Measurements from ENCODE around the gene NFE2L2.

The NFE2L2 gene

DNA sequence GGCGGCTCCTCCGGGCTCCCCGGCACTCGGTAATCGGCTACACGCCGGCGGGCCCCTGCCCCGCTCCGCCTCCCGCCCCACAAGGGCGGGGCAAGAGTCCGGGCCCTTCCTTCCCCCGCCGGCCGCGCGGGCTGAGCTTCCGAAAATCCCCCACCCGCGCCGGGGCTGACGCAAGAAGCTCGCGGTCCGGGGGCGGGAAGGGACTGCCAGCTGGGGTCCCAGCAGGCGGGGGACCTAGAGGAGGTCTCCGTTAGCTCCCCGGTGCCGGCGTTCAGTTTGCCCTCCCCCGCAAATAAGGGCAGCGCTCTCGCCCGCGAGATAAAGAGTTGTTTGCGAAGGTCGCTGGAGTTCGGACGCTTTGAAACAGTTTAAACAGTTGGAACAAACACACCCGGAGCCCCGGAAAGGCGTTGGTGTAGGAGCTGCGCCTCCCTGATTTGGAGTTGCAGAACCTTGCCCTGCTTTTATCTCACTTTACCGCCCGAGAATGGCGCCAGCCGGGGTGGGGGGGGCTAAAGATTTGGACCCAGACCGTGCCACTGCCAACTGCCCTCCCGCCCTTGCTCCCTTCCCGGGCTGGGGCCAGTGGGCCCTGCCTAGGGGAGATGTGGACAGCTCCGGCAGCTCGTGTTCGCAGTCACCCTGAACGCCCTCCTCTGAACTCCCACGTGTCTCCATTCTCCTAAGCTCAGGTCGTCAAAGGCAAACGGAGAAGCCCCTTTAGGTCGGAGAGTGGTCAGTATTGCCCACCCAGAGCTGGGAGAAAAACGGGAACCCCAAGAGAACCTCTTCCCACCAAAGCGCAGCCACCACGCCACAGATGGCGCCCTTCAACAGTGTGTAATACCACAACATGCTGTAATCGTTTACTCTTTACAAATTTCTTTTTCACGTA is at the start of gene NFE2L2:
Gene NFE2L2 (minus strand): TSS at position 35 of the 895 bp plus-strand sequence. CDS start 151 bp downstream, outside the sequence.
- peak; percentile 97 for DNase-seq

DNA sequence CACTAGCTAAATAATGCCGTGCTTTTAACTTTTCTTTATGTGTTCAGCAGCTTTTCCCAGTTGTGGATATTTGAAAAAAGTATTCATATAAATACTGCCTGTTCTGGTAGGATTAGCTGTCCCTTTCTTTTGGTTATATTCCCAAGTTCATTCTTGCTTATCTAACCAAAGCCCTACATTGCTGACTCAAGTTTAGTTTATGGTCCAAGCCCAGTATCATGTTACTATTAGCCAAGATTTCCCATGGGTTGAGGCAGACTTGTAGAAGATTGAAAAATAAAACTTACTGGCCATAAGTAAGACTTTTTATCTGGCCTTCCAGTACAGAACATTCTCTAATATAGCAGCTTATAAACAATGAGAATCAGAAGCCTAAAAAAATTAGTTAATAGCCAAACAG is 49.7 kb upstream of the NFE2L2 start:
- no peak for DNase-seq

DNA sequence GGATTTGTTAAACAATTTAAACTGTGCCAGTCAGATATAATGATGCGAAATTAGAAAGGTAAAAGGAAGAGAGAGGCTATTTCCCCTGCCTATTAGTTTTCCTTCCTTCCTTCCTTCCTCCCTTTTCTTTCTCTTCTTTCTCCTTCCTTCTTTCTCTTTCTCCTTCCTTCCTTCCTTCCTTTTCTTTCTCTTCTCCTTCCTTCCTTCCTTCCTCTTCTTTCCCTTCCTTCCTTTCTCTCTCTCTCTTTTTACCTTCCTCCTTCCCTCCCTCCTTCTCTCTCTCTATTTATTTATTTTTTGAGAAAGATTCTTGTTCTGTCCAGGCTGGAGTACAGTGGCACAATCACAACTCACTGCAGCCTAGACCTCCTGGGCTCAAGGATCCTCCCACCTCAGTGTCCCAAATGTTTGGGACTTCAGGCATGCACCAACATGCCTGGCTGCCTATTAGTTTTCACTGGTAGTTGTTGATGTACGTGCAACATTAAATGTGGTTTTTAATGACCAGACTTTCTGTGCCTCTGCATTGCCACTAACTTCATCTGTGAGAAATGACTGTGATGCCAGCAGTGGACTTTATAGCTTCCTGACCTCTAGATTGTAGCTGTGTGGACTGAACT is 48.7 kb upstream of the NFE2L2 start:
- DNase-seq: no peak

DNA sequence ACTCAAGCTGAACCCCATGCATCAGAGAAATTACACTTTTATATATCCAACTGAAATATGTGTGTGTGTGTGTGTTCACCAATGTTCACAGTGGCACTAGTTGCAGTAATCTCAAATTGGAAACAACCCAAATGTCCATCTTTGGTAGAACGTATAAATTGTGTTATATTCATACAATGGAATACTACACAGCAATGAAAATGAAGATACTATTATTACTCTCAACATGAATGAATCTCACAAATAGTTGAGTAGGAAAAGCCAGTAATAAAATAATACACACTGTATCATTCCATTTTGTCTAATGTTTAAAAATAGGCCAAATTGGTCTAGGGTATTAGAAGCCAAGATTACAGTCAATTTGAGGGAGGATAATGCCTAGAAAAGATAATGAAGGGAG is 48.0 kb upstream of the NFE2L2 start:
- DNase-seq: no peak

DNA sequence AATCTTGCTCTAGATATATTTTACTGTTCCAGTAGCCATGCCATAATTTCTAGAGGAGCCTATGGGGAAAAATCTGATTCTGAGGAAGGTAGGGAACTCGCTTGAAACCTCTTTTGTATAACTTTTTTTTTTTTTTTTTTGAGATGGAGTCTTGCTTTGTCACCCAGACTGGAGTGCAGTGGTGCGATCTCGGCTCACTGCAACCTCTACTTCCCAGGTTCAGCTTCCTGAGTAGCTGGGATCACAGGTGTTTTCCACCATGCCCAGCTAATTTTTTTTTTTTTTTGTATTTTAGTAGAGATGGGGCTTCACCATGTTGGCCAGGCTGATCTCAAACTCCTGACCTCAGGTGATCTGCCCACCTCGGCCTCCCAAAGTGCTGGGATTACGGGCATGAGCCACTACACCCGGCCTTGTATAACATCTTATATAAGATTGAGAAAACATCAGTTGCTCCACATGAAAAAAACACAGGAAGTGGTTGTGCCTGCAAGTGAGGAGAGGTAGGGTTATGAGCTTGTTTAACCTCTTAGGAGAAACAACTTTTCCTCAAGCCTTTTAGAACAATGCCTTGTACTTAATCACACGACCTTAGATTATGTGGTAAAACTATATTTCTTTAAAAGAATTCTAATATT is 45.3 kb upstream of the NFE2L2 start:
- DNase-seq: peak; percentile 46

DNA sequence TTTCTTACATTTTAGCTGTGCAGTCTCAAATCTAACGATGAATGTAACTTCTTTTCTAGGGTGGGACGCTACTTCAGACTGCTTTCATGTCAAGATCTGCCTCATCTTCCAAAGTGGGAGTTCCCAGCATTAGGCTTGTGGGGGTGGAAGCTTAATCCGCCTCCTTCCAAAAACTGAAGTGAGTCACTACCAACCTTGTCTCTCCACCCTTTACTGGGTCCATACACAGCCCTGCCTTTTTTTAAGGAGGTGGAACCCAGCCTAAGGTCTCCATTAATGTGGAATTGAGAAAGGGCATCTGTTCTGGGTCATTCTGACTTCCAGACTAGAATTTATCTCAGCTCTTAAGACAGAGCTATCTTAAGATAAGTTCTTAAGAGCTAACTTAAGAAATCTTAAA is 42.0 kb upstream of the NFE2L2 start:
- no peak for DNase-seq

DNA sequence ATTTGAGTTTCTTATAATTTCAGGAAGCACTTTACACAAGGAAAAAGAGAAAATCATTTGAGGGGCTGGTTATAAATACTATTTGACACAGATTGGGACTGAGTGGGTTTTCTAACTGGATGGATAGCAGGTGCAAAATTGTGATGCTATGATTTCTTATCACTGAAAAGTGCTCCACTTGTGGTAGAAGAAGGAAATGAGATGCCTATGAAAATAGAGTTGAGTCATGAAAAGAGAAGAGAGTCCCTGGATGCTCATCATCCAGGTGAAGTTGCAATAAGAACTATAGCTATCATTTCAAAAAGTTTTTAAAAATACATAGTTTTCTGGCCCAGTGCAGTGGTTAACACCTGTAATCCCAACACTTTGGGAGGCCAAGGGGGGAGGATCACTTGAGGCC is 39.4 kb upstream of the NFE2L2 start:
- no peak for DNase-seq

DNA sequence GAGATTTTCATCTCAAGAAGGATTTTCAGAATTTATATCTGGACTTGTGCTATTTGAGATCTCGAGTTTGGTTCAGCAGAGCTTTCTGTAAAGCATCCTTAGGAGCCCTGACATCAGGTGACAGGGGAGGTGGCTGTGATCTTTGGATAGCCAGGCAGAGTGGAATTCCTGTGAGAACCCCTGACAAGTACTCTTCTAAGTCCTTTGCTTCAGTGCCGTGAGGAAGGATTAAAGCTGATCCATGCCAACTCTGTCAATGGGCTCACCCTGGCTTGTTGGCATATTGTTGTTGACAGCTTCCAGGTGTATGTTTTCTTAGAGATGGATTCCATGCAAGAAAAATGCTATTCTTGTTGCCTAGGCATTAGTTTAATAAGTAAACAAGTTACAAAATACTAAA is 38.0 kb upstream of the NFE2L2 start:
- DNase-seq: no peak

DNA sequence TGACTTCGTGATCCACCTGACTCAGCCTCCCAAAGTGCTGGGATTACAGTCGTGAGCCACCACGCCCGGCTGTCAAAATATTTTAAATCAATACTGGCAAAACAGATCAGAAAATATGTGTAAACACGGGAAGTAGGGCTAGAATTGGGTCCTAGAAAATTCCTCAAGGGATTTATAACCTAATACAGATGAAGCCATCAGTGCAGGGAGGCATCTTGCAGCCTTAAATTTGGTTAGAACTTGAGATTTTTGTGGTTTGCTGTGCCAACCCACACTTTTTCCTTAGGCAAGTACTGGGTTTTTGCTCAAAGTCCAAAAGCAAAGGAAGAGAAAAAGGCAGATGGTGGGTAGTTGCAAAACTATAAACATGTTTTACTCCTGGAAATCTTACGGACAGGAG is 33.7 kb upstream of the NFE2L2 start:
- no peak for DNase-seq

DNA sequence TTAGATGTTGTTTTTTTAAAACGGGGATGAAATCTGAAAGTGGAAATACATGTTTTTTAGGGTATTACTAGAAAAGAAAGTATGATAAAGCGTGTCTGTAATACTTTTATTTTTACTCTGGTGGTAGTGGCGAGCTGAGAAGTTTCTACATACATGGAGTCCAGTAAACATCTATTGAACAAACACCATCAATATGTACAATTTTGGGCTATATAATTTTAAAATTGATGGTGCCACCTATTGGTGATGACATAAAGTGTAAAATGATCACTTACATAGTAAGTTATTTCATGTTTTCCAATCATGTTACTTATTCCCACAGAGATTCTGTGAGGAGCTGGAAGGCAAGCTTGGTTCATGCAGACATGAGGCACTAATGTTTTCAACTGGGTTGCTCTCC is 31.5 kb upstream of the NFE2L2 start:
- DNase-seq: peak; percentile 69

DNA sequence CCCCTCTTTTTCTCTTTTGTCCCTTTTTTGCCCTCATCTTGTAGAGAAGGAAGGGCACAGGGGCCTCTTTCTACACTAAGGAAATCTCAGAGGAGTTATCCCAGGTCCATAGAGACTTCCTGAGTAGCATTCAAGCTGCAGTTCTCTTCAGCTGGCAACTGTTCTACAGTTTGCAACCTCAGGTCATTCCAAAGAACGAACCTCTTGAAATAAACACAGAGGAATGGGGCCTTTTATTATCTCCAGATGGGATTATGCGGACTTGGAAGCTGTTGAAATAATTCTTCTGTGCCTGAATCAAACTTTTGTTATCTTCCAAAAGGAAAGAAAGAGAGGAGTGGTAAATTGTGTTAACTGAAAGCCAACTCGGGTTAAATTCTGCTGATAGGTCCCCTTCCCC is 31.0 kb upstream of the NFE2L2 start:
- DNase-seq: no peak

DNA sequence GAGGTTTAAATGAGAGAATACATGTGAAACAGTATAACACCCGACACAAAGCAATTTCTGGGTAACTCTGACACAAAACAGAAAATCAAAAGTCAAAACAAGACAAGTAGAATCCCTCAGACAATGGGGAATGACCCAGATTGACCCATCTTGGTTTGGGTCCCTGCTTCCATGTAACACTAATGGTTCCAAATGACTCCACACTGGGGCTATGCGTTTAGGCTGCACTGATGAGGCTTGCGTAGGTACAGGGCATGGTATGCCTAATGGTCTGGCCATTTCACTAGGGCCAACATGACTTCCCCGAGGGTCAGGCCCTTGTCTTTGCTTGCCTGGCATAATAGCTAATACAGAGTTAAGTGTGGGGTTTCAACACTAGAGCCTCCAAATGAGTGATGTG is 27.2 kb upstream of the NFE2L2 start:
- no peak for DNase-seq

DNA sequence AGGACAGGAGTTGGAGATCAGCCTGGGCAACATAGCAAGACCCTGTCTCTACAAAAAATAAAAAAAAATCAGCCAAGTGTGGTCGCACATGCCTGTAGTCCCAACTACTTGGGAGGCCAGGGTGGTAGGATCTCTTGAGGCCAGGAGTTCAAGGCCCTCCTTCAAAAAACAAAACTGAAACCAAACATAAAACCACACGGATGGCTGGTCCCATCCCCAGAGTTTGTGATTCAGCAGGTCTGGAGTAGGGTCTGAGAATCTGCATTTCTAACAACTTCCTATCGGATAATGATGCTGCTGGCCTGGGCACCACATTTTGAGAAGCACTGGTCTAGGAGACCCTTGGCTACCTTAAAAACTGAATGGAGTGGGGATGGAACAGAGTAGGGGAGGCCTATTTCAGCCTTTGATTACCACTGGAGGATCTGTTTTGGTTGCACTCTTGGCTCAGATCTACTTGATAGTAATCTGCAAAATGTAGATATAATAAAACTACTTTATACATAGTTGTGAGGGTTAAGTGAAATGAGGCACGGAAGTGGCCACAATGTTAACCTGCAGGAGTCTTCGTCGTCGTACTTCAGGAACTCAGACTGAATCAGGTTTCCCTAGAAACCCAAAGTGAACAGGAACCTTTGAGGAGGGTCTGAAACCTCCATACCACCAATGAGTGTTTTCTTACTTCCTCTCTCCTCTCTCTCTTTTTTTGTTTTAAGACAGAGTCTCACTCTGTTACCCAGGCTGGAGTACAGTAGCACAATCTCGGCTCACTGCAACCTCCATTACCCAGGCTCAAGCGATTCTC is 25.5 kb upstream of the NFE2L2 start:
- DNase-seq: peak; percentile 23

DNA sequence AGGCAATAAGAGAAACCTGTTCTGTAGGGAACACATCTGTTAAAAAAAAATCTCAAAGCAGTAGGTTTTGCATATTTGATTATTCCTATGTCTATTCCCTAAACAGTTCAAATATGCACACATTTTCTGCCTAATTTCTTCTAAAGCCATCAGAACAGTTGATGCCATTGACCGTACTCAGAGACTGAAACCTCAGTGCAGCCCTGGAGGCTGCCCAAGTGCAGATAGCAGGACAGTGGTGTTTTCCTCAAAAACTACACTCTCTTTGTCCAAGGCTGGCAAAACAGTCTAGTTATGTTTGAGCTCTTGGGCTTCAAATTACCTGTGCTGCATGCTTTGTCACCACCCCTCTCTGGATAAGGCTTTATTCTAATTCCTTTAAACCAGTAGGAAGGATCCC is 23.3 kb upstream of the NFE2L2 start:
- no peak for DNase-seq

DNA sequence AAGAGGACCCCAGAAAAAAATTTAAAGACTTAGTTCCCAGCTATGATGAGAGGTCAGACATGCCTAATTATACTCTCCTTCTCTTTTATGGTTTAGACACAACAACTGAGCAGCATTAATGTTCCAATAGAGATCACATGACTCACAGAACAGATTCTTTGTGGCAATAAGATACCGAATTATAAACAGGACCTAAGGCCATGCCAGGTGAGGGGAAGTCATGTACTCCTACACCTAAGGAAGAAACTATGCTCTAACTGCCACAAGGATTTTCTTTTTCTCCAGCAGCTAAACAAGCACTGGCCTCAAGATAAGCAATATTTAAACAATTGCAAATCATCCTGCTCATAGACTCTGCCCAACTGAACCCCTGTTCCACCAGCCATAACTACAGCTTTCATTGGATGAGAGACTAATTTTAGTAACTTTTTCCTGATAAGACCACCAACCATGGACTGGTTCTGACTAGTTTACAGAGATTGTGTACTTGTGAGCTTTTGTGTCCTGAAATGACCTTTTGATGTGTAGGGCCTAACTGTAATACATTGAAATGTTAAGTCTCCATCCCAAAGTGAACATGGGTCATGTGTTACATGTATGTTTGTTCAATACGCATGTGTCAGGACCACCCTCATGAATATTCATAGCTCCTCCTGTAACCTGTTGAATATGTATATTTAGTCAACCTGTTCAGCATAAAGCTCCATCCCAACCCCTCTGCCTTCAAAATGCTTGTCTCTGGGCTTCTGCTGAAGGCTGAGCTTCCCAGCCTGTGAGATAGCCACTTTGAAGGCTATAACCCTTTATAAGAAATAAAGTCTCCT is 21.6 kb upstream of the NFE2L2 start:
- DNase-seq: no peak

DNA sequence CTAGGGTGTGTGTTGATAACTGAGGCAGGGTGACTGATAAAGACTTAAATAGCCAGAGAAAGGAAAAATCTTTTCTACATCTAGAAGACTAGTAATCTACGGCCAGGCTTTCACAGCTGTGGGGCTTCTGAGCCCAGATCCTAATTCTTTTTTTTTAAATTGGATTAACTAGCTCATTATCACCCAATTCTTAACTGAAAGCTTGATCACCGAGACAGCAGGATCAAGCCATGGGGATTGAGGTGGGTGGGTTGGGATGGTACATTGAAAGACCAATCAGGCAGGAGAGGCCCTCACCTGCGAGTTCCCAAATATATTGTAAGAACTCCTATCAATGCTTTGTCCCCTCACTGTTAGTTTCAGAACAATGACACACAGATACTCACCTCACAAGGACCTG is 20.0 kb upstream of the NFE2L2 start:
- no peak for DNase-seq

DNA sequence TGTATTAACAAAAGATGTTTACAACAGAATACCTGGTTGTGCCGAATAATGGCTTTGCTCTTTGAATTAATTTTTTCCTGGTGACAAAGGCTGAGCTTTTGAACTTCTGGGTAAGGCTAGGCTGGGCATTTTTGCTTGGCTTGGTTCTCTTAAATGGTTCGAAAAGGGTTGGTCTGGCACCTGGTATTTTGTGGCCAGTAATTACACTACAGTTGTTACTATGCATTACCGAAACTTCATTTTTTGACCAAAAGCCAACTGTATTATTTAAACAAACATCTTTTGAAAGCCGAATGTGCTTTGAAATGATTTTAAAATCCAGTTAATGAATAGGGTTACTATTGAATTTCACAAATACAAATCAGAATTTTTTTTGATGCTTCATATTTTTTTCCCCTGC is 19.4 kb upstream of the NFE2L2 start:
- no peak for DNase-seq

DNA sequence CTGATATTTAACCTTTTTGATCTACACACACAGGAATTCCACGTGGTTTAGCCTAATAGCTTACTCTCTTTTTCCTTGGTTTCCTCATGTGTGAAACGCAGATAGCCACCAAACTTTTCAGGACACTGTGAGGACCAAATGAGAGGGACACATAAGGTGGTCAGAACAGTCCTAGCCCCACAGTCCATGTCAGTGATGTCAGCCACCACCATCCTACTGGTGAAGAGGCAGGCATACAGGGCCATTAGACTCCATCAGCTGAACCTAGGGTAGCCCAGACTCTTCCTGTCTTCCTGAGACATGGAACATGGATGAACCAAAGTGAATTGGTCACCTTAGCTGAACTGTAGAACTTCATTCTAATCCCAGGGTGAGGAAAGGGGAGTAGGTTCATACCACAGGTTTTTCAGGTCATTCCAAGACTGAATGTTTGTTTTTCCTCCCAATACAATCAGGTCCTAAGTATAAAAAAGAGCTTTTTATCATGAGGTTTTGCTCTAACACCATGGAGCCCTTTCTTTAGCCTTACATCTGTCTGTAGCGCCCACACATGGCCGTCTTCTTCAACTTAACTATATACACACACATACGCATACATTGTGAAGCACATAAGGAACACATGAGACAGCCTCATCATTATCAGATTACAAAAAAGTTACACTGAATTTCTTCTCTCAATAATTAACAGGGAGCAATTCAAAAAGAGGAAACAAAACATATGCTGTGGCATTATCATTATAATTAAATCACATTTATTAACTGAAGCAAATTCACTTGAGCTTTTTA is 18.5 kb upstream of the NFE2L2 start:
- DNase-seq: peak; percentile 62

DNA sequence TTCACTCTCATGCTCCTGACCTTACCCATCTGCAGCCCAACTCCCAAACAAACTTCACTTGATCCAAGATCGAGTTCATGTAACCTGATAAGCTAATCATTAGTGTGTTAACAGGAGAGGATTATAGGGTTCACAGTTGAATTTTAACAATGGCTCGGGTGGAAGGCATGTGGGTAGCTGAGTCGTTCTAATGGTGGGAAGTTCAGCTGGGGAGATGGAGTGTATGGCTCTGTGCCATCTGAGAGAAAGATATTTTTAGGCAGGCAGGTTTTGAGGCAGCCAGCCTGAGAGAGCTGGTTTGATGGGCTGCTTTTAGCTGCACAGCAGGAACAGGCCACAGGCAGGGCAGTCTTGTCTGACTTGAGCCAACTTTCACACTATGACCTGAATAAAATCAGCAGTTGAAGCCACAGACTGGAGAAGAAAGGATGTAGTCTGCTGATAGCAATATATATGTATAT is 17.7 kb upstream of the NFE2L2 start:
- peak; percentile 77 for DNase-seq

DNA sequence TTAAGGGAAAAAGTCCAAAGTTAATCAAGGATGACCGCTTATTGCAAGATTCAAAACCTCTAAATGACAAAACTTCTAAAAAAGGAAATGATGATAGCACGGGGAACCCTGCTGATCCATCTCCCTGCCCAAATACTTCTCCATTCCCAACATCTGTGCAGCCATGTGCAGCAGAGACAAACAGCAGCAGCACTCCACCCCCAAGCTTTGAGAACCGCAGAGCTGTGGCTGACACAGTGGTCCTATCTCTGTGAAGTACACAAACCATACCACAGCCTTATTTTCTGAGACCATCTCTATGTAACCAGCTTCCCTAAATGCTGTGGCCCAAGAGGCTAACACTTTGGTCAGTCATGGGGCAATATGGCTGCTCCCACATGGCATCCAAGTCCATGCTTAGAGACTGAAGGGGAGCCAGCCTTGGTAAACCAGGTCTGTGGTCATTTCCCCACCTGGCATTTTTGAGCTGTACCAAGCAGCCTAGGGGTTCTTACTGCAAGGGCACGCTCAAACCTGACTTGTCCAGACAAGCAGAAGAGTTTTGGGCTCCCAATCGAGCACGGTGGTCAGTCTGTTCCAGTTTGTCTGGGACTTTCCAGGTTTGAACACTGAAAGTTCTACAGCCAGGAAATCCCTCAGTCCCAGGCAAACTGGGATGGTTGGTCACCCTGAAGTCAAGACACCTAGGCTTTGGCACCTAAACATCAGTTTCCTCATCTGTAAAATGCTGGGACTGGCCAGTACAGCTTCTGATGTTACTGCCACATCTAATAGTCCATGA is 17.1 kb upstream of the NFE2L2 start:
- peak; percentile 91 for DNase-seq
